HG02642 (cell line): ENCODE measurements around the gene CNGA3.
"Not testable (repeated sequence)": the region's sequence is repeated elsewhere in the genome, so short reads cannot be mapped to it uniquely, and the experiment has no call there.

ENCODE experiments used
- ATAC-seq: cut with Tn5 transposase; IDR thresholded peaks from one replicate; pipeline ENCODE4 v1.9.1; 2021; ENCODE audit warnings: mild to moderate bottlenecking; ENCODE audit not compliant: unreplicated experiment, poor library complexity

Gene CNGA3

GRCh38 chr2:98346311-98347236, at the start of gene CNGA3:
TSS of gene CNGA3 (plus strand) at chr2:98346456. CDS start at chr2:98369976, 23,520 bp downstream.
- no peak for ATAC-seq

- ATAC-seq = no peak
These were observed 48.2 kb upstream of the CNGA3 start for GRCh38 chr2:98297817-98298682.

- no peak for ATAC-seq
These were observed 47.5 kb upstream of the CNGA3 start for GRCh38 chr2:98298683-98299164.

- ATAC-seq = no peak
These were observed 46.9 kb upstream of the CNGA3 start for GRCh38 chr2:98299211-98299905.

GRCh38 chr2:98300141-98300874, 45.9 kb upstream of the CNGA3 start:
- ATAC-seq = no peak

- no peak for ATAC-seq
These were observed 44.8 kb upstream of the CNGA3 start for GRCh38 chr2:98301469-98301868.

- not testable (repeated sequence) for ATAC-seq
These were observed 39.0 kb upstream of the CNGA3 start for GRCh38 chr2:98307131-98307696.

GRCh38 chr2:98308068-98308467, 38.2 kb upstream of the CNGA3 start:
- no peak for ATAC-seq

GRCh38 chr2:98308532-98308931, 37.7 kb upstream of the CNGA3 start:
- ATAC-seq = no peak

- no peak for ATAC-seq
These were observed 36.7 kb upstream of the CNGA3 start for GRCh38 chr2:98309580-98309979.

- ATAC-seq = no peak
These were observed 36.2 kb upstream of the CNGA3 start for GRCh38 chr2:98310010-98310409.

- ATAC-seq = no peak
These were observed 35.2 kb upstream of the CNGA3 start for GRCh38 chr2:98311090-98311489.

- ATAC-seq = no peak
These were observed 34.3 kb upstream of the CNGA3 start for GRCh38 chr2:98311771-98312545.

- no peak for ATAC-seq
These were observed 32.6 kb upstream of the CNGA3 start for GRCh38 chr2:98313492-98314250.

GRCh38 chr2:98314251-98314650, 32.0 kb upstream of the CNGA3 start:
- no peak for ATAC-seq

GRCh38 chr2:98315957-98316356, 30.3 kb upstream of the CNGA3 start:
- ATAC-seq = no peak

- ATAC-seq = no peak
These were observed 29.0 kb upstream of the CNGA3 start for GRCh38 chr2:98317214-98317613.

- ATAC-seq = not testable (repeated sequence)
These were observed 26.1 kb upstream of the CNGA3 start for GRCh38 chr2:98320171-98320570.
